ENCODE measurements around the gene PTPRN.
"Not testable (repeated sequence)": the region's sequence is repeated elsewhere in the genome, so short reads cannot be mapped to it uniquely, and the experiment has no call there.

Gene PTPRN

DNA sequence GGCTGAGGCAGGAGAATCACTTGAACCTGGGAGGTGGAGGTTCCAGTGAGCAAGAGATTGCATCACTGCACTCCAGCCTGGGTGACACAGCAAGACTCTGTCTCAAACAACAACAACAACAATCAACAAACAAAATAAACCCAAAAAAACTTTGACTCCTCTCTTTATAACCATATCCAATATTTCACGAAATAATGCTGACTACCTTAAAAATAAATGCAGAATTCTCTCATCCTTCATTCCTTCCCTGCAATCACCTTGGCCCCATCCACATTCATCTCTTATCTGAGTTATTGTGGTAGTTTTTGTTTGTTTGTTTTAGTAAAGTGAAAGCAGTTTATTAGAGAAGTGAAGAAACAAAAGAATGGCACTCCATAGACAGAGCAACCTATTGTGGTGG is 3.2 kb downstream of the PTPRN start:
- DNase-seq: no peak

DNA sequence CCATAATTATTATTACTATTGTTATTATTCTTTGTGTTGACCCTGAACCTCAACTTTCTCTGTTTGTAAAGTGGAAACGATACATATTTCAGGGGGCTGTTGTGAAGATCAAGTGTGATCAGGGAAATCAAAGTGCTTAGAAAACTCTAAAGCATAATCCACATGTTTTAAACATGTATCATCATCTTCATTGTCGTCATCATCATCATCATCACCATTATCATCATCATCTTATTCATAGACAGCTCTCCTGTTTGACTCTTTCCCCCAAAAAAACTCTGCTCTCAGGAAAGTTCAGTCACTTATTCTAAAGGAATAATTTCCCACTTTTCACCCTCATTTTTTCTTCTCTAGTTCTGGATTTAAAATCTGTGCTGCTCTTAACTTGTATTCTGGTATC is 5.0 kb downstream of the PTPRN start:
- DNase-seq: no peak

DNA sequence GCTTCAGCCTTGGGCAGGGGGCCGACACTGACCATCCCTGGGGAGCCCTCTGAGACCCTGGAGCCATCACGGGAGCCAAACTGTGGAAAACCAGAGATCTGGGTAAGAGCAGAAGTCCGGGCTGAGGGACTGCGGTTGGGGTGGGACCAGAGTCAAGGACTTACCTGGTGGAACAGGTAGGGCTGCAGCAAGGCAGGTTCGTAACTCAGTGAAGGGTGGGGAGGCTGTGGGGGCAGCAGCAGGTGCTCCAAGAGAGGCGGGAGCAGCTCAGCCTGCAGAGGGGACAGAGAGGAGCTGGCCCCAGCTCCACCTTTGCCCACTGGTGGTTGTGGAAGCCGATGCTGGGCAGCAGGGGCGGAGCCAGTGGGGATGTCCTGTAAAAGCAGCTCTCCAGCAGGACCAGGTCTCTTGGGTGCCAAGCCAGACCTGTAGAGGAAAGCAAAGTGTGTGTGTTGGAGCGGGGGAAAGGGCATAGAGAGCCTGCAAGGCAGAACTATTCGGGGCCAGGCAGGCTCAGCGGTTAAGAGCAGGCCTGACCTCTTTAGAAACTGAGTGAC is 6.7 kb downstream of the PTPRN start:
- no peak for DNase-seq

DNA sequence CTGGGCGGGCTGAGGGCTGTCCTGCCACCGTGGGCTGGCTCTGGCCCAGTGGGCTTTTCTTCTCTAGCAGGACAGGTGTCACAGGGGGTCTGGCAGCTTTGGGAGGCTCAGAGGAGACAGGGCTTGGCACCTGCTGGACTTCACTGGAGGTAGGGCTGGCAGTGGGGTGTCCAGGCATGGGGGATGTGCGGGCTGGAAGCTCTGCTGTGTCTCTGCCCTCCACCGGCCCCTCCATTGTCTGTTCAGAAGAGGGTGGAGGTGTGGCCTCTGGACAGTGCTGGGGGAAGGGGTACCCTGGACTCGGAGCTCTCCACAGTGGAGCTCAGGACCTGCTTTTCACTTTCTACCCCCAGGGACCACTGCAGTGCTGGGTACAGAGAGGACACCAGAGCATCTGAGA is 9.2 kb downstream of the PTPRN start:
- no peak for DNase-seq

DNA sequence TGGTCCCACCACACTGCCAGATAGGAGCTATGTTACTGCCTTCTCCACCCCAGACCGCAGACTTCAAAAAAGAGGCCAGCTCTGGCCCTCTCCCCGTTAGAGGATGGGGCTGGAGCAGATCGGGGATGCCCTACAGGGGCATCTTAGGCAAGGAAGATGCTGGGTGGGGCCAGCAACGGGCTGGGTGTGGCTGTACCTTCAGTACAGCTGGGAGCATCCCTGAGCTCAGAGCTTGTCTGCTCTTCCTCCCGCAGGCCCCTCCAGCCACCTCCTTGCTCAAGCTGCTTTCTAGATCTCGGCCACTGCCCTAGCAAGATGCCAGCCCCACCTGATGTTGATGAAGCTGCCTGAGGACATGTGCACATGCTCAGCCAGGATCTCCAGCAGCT is 9.8 kb downstream of the PTPRN start:
- no peak for DNase-seq

DNA sequence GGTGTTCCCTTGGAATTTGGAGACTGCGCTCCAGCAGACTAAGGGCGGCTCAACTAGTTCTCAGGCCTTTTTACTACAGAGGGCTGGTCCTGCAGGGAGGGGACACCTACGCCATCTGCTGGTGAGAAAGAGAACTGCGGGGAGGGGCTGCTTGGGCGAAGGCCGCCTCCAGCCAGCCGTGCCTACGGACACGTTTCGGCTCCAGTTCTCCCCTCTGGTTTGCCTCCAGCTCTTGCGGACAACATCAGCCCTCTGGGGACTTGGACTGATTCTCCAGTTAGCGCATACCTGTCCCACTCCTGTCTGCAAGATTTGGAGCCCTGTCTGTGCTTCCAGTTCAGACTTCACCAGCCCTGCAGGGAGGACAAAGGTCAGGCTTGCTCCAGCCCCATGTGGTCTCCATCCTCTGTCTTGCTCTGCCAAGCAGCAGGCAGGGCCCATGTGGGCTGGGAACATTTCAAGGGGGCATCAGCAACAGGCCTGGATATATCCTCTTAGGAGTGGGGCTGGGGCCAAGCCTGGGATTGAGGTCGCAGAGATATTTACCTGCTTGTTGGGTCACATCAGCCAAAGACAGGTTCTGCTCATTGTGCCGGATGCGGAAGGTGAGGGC is 10.3 kb downstream of the PTPRN start:
- DNase-seq: peak; percentile 25

DNA sequence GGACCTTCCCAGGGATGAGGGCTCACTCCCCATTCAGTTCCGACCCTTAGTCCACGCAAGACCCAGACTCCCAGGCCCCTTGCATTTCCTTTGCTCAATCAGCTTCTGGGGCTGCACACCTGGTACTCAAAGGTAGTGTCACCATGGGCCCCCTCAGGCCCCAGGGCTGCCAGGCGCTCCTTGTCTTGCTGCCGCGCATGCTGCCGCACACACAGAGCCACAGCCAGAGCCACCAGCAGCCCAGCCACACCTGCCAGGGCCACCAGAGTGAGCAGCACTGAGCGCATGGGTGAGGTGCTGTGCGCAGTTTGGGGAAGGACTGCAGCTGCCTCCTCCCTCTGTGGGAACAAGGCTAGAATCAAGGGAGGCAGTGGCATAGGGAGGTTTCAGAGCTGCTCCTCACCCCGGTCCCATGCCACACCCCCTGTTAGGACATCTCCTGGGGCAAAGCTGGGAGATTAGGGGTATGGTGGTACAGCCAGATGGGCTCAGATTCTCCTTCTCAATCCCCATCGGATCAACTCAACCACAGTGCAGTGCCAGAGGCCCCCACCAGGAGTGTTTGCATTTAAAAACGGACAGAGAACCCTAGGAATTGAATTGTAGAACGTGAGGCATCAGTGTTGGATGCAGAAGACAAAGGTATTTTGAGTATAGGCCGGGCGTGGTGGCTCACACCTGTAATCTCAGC is 11.3 kb downstream of the PTPRN start:
- no peak for DNase-seq

DNA sequence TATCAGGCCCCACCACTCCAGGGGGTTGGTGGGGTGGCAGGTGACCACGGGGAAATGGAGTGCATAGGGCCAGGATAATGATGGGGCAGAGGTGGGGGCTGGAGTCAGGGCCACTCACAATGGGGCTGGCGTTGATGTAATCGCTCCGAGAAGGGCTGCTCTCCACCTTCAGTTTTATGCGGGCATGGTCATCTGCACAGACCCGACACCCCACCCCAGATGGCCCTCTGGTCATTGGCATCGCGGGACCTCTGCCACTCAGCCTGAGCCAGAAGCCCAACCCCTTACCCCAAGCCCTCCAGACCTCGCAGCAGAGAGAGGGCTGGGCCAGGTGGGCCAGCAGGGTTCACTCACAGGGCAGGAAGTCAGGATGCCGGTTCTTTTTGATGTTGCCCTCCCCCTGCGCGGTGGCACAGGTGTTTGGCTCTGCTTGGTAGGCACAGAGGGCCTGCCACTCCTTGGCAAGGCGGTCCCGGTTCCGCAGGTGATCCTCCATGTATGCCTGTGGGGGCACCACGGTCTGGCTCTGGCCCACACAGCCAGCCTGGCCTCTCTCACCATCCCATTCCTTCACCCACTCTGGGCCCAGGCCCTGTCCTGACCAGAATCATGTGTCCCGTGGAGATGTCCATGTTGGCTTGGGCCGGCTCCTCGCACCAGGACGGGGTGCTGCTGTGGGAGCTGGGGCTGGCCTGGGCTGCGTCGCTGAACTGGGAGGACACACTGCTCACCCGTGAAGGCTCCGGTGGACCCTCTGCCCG is 12.4 kb downstream of the PTPRN start:
- DNase-seq: no peak

DNA sequence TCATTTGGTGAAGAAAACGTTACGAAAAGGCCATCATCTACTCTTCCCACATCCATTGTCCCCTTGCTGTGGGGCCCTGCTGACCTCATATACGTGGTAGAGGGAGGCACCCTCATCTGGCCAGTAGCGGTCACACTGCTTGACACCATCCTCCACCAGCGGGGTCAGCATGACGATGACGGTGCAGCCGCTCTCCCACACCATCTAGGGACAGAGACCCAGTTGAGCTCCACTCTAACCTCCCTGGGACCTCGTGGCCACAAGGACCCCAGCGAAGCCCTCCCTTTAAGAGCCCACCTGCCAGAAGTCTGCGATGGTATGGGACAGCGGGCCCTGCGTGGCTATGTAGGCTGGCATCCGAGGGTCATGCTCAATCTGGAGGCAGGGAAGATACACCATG is 13.1 kb downstream of the PTPRN start:
- DNase-seq: no peak

DNA sequence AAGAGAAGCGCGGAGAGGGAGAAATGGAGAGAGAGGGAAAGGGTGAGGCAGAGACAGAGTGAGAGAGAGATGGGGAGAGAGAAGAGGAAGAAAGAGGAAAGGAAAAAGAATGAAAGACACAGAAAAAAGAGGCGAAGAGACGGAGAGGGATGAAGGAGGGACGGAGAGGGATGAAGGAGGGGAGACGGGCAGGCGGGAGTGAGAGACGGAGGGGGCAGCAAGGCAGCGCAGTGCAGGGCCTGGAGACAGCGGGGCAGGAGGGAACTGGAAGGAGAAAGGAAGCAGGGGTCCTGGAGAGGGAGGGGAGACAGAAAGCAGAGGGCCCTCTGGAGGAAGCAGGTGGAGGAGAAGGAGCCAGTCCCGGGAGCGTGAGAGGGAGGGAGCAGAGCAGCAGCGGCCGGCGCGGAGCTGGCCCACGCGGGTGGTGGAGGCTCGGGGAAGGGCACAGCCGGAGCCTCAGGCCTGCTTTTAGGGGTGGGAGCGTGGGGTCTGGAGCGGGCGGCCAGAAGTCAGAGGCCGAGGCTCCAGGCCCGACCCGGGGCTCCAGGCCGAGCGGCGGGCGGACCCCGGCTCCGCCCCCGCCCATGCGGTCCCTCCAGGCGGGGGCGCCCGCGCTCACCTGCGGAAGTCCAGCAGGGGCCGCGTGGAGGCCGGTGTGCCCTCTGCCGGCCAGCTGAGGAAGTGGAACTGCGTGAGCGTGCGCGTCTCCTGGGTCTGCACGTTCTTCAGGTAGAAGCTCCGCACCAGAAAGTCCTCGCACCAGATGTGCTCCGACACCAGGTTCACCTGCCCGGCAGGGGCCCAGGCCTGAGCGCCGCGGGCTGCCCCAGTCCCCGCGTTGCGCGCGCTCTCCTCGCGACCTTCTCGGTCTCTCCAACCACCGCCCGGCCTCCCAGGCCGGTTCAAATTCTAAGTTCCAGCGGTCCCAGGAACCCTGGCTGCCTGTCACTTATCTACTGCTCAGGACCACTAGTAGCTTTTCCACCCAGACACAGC is 14.5 kb downstream of the PTPRN start:
- peak; percentile 67 for DNase-seq

DNA sequence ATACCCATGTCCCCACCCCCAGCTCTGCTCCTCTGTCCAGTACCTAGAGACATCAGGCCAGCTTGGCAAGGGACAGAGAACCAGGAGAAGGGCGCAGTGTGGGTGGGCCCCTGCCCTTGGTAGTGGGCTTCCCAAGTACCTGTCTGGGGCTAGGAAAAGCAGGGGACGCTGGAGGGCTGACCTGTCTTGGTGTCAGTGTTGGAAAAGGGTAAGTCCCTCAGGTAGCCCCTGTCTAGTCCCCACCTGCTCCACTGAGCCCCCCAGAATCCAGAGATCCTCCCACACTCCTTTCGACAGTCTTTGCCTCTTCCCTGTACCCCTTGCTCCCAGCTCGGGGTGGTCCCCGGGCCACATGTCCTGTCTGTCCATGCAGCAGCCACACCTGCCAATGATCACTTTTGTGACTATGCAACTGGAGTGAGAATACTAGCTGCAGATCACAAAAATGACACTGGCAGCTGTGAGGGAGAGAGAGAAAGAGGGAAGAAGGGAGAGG is 15.4 kb downstream of the PTPRN start:
- no peak for DNase-seq

DNA sequence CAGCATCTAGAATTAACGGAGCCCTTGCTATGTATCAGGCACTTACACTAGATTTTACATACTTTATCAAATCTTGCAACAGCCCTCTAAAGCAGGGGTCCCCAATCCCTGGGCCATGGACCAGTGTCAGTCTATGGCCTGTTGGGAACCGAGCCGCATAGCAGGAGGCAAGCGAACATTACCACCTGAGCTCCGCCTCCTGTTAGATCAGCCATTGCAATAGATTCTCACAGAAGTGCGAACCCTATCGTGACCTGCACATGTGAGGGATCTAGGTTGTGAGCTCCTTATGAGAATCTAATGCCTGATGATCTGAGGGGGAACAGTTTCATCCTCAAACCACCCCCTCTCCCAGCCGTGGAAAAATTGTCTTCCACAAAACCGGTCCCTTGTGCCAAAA is 16.6 kb downstream of the PTPRN start:
- no peak for DNase-seq

DNA sequence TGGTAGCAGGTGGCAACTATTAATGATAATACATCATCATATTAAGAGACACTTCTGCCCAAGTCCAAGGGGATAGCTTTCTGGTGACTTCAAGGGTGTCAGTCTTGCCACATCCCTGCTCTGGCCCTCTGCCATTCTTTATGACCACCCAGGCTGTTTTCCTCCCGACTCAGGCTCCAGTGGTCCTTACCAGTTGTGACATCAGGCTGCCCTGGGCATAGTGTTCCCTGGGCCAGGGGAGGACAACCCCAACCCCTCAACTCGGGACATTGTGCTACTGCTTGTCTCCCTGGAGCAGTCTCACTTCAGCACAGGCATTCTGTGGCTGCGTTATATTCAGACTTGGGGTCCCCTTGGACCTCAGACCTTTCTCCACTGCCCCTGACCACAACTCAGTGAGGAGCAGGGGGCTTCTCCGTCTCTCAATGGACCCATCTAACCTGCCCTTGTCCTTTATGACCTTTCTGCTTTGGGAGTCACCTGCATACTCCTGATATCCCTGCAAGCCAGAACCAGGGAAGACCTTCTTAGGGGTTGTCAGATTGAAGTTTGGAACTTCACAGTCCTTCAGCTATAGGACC is 17.2 kb downstream of the PTPRN start:
- no peak for DNase-seq

DNA sequence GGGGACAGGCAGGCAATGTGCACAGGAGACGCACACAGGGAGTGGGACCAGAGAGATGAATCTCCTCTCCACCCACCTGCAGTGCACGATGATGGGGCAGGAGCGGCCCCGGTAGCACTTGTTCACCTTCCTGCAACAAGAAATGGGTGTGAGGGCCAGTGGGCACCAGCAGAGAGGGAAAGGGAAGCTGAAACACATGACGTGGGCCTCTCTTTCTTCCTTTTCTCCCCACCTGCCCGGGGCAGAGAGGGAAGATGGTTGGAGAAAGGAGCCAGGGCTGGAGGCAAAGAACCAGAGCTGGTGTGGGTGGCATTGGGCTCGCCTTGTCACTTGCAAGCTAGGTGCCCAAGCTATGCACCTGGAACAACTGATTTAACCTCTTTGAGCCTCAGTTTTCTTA is 17.8 kb downstream of the PTPRN start:
- no peak for DNase-seq

DNA sequence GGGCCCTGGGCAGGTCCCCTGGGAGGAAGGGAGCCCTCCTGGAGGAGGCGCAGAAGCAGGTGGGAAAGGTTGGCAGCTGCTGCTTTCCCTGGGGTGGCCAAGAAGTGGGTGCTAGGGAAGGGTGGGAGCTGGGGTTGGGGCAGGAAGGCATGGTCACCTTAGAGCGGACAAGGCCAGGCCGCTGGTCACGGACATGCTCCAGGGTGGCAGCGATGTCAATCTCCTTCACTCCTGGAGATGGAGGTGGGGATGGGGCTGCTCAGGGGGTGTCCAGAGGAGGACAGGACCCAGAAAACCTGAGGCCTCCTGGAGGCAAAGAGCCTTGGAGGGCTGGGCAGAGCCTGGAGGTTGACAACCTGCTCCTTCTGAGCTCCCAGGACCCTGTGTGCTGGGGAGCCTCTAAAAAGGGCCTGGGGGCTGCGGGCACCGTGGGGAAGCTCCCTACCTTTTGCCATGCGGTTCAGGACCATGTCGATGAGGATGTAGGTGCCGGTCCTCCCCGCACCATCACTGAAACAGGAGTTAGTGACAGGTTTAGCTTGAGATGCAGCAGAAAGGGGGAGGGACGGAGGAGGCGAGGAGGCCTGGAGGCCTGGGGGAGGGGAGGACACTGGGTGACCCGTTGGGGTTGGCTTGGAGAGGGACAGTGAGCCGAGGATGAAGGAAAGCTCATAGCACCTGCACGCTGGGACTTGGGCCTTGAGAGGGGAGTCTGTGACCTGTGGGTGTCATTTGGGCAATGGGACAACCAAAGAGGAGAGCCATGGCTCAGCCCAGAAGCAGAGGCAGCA is 18.6 kb downstream of the PTPRN start:
- no peak for DNase-seq

DNA sequence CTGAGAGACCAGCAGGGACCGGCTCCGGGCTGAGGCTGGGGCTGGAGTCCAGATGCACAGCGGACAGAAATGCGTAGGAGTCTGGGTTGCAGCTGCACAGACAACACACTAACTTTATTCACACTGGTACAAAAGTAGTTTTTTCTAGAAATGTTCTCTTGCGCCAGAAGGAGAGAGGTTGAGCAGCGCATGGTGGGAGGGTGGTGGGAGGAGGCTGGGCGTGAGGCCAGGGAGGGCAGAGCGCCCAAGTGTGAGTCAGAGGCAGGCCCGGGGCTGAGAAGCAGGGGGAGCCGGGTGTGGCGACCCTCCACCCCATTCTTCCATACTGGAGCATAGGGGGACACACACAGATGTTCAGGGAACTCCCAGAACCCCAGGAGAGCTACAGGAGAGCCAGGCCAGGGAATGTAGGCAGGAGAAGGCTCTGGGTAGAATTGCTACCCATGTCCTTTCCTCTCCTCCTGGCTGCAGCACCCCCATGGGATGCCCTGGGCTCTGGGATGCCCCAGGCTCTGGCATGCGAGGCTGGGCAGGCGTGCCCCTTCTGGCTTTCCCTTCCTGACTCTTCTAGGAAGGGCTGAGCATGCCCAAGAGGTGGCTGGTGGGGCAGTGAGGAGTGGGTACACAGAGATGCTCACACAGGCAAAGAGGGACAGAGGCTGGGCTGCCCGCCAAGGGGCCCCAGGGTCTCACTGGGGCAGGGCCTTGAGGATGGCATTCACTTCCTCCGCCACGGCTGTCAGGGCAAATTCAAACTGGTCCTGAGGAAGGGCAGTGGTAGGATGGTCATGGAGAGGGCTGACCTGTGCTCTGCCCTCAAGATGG is 19.5 kb downstream of the PTPRN start:
- no peak for DNase-seq

DNA sequence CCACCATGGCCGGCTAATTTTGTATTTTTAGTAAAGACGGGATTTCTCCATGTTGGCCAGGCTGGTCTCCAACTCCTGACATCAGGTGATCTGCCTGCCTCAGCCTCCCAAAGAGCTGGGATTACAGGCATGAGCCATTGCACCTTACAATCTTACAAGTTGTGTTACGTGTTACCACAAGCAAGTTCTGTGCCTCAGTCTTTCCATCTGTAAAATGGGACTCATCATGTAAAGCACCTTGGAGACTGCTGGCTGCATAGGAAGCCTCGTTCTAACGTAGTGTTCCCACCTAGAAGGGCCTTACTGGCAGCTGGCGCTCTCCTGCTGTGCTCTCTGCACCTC is 20.0 kb downstream of the PTPRN start:
- no peak for DNase-seq

DNA sequence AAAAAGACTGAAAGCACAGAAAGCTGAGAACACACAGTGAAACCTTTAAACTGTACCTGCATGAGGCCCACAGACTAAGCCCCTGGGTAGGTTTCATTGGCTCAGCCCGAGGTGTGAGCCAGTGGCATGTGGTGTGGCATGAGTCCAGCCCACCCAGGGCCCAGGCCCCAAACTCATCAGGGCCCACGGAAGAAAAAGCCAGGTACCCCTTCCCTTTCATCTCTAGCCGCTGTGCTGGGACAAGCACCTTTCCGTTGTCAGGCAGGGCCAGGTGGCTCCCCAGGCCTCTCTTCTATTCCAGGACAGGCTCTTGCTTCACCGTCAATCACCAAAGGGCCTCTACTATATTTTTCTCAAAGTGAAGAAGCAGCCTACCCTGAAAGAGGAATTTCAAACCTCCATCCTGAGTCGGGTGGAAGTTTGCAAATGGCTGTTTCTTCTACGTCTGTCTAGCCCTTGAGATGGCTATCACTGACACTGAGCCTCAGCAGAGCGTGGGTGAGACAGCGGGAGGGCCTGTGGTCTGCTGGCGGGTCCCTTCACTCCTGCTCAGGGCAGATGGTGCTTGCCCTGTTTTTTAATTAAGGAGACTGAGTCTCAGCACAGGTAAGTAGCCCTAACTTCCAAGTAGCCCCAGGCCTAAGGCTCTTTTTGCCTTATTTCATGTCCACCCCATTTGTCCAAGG is 21.5 kb downstream of the PTPRN start:
- DNase-seq: no peak

DNA sequence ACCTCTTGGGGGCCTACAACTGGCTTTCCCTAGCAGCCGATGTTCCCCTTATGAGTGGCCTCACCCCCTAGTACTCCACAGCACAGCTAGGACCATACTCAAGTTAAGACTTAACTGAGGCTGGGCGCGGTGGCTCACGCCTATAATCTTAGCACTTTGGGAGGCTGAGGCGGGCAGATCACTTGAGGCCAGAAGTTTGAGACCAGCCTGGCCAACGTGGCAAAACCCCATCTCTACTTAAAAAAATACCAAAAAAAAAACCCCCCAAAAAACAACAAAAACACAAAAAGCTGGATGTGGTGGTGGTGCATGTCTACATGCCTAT is 22.1 kb downstream of the PTPRN start:
- DNase-seq: not testable (repeated sequence)

Data from NCI-H2107 (cell line).